ENCODE results near the gene INSRR. TPM values are rescaled to one million over a fixed set of nuclear protein-coding genes. Genes with fewer than 3 reads are reported as not detected.

Gene INSRR
- total and polyA plus RNA-seq, 7 experiments from 2014 or later, result 0.63 TPM; not detected in 6

- Histone ChIP-seq H3K4me3 (ENCODE audit: low read length) (peak overlapping the region; percentile 27), H3K4me1 (ENCODE audit: control insufficient read depth in 2 of 2, insufficient read depth in 2 of 2, low read length in 2 of 2) (peaks cover 0 to 19% of the 10 kb centered on the region in 2 donors), H3K27ac (ENCODE audit: low read depth, low read length) (no peak overlapping the region), H3K9me3 (ENCODE audit: control insufficient read depth in 2 of 3, low read length in 3 of 3) (no peaks in the 10 kb centered on the region), H3K27me3 (ENCODE audit: control insufficient read depth in 2 of 2, insufficient read depth in 2 of 2, low read length in 2 of 2) (peaks cover 0 to 3% of the 10 kb centered on the region in 2 donors), H3K36me3 (ENCODE audit: control insufficient read depth in 2 of 3, insufficient read depth in 3 of 3, low read length in 3 of 3) (no peaks in the 10 kb centered on the region)
- Mint-ChIP-seq H3K27ac (peak overlapping the region in 1 of 9 donors; percentile 46), H3K9me3 (peaks cover 0 to 3% (median 0%) of the 10 kb centered on the region in 11 donors), H3K36me3 (peaks cover 0 to 2% (median 0%) of the 10 kb centered on the region in 5 donors), H3K4me3 (peak overlapping the region; percentile 54 to 82 (median 70)), H3K4me1 (peaks cover 10 to 43% (median 34%) of the 10 kb centered on the region in 7 donors), H3K27me3 (peaks cover 32 to 60% (median 46%) of the 10 kb centered on the region in 5 donors)
- ChIA-PET POLR2A (no interaction called here), CTCF (no interaction called here)
- ATAC-seq (peak; percentile 64), DNase-seq (peak in 7 of 9 donors; percentile 19 to 47 (median 28))
- intact Hi-C loops (cut with micrococcal nuclease), result no loop called here
Observed at GRCh38 chr1:156845055-156845952, 13.6 kb downstream of the INSRR start.

- DNase-seq (no peak), ATAC-seq (no peak)
- ChIA-PET CTCF (interaction anchor here (0.5 kb wide), 1 partner anchor 53 kb away, joined by 4 read pairs; no protein-coding TSS in a partner anchor), POLR2A (no interaction called here)
- H3K36me3 ChIP-seq (ENCODE audit: control insufficient read depth in 2 of 3, insufficient read depth in 3 of 3, low read length in 3 of 3), result no peaks in the 10 kb centered on the region
- H3K36me3 Mint-ChIP-seq, result peaks cover 0 to 2% (median 0%) of the 10 kb centered on the region in 5 donors
- H3K9me3 ChIP-seq (ENCODE audit: control insufficient read depth in 2 of 3, low read length in 3 of 3), result no peaks in the 10 kb centered on the region
- intact Hi-C loops (cut with micrococcal nuclease), result no loop called here
- no peak overlapping the region for H3K27ac Mint-ChIP-seq
- H3K4me1 Mint-ChIP-seq, result peaks cover 10 to 43% (median 34%) of the 10 kb centered on the region in 7 donors
- H3K27me3 ChIP-seq (ENCODE audit: control insufficient read depth in 2 of 2, insufficient read depth in 2 of 2, low read length in 2 of 2), result peaks cover 0 to 3% of the 10 kb centered on the region in 2 donors
- peak overlapping the region; percentile 27 for H3K4me3 ChIP-seq (ENCODE audit: low read length)
- H3K4me3 Mint-ChIP-seq, result peak overlapping the region in 9 of 10 donors; percentile 2 to 82 (median 69)
- peaks cover 0 to 19% of the 10 kb centered on the region in 2 donors for H3K4me1 ChIP-seq (ENCODE audit: control insufficient read depth in 2 of 2, insufficient read depth in 2 of 2, low read length in 2 of 2)
- no peak overlapping the region for H3K27ac ChIP-seq (ENCODE audit: low read depth, low read length)
- H3K9me3 Mint-ChIP-seq, result peaks cover 0 to 3% (median 0%) of the 10 kb centered on the region in 11 donors
- H3K27me3 Mint-ChIP-seq, result peaks cover 36 to 65% (median 47%) of the 10 kb centered on the region in 5 donors
Observed at GRCh38 chr1:156844638-156845037, 14.3 kb downstream of the INSRR start.

- Histone ChIP-seq H3K4me3 (ENCODE audit: low read length) (no peak overlapping the region), H3K4me1 (ENCODE audit: control insufficient read depth in 2 of 2, insufficient read depth in 2 of 2, low read length in 2 of 2) (peaks cover 0 to 19% of the 10 kb centered on the region in 2 donors), H3K9me3 (ENCODE audit: control insufficient read depth in 2 of 3, low read length in 3 of 3) (no peaks in the 10 kb centered on the region), H3K36me3 (ENCODE audit: control insufficient read depth in 2 of 3, insufficient read depth in 3 of 3, low read length in 3 of 3) (no peaks in the 10 kb centered on the region), H3K27ac (ENCODE audit: low read depth, low read length) (no peak overlapping the region), H3K27me3 (ENCODE audit: control insufficient read depth in 2 of 2, insufficient read depth in 2 of 2, low read length in 2 of 2) (peaks cover 0 to 3% of the 10 kb centered on the region in 2 donors)
- intact Hi-C loops (cut with micrococcal nuclease), result no loop called here
- DNase-seq (no peak), ATAC-seq (no peak)
- ChIA-PET CTCF (interaction anchor here (0.5 kb wide), 1 partner anchor 52 kb away, joined by 4 read pairs; no protein-coding TSS in a partner anchor), POLR2A (no interaction called here)
- H3K9me3 Mint-ChIP-seq, result peaks cover 0 to 3% (median 0%) of the 10 kb centered on the region in 11 donors
- H3K27me3 Mint-ChIP-seq, result peaks cover 38 to 67% (median 48%) of the 10 kb centered on the region in 5 donors
- peaks cover 0 to 2% (median 0%) of the 10 kb centered on the region in 5 donors for H3K36me3 Mint-ChIP-seq
- H3K4me1 Mint-ChIP-seq, result peaks cover 8 to 42% (median 31%) of the 10 kb centered on the region in 7 donors
- peak overlapping the region in 8 of 10 donors; percentile 2 to 82 (median 62) for H3K4me3 Mint-ChIP-seq
- H3K27ac Mint-ChIP-seq, result no peak overlapping the region
Observed at GRCh38 chr1:156844102-156844501, 14.8 kb downstream of the INSRR start.

- peaks cover 0 to 3% of the 10 kb centered on the region in 2 donors for H3K27me3 ChIP-seq (ENCODE audit: control insufficient read depth in 2 of 2, insufficient read depth in 2 of 2, low read length in 2 of 2)
- intact Hi-C loops (cut with micrococcal nuclease), result no loop called here
Observed at GRCh38 chr1:156842618-156843300, 16.2 kb downstream of the INSRR start.

GRCh38 chr1:156841295-156841855, 17.5 kb downstream of the INSRR start:
- peaks cover 42 to 58% (median 45%) of the 10 kb centered on the region in 5 donors for H3K27me3 Mint-ChIP-seq
- ChIA-PET CTCF (interaction anchor here (0.6 to 1.1 kb wide), 2 partner anchors 18 to 51 kb away, joined by 3 to 4 read pairs; no protein-coding TSS in a partner anchor), POLR2A (no interaction called here)
- H3K9me3 ChIP-seq (ENCODE audit: control insufficient read depth in 2 of 3, low read length in 3 of 3), result no peaks in the 10 kb centered on the region
- H3K27me3 ChIP-seq (ENCODE audit: control insufficient read depth in 2 of 2, insufficient read depth in 2 of 2, low read length in 2 of 2), result peaks cover 0 to 3% of the 10 kb centered on the region in 2 donors
- H3K4me3 Mint-ChIP-seq, result no peak overlapping the region
- DNase-seq, result no peak
- H3K4me1 ChIP-seq (ENCODE audit: control insufficient read depth in 2 of 2, insufficient read depth in 2 of 2, low read length in 2 of 2), result peaks cover 4 to 12% of the 10 kb centered on the region in 2 donors
- no peak overlapping the region for H3K27ac ChIP-seq (ENCODE audit: low read depth, low read length)
- no peak overlapping the region for H3K4me3 ChIP-seq (ENCODE audit: low read length)
- no peak overlapping the region for H3K27ac Mint-ChIP-seq
- peaks cover 0 to 3% (median 0%) of the 10 kb centered on the region in 11 donors for H3K9me3 Mint-ChIP-seq
- ATAC-seq, result no peak
- peaks cover 5 to 42% (median 18%) of the 10 kb centered on the region in 7 donors for H3K4me1 Mint-ChIP-seq
- intact Hi-C loops (cut with micrococcal nuclease), result no loop called here
- H3K36me3 ChIP-seq (ENCODE audit: control insufficient read depth in 2 of 3, insufficient read depth in 3 of 3, low read length in 3 of 3), result no peaks in the 10 kb centered on the region
- H3K36me3 Mint-ChIP-seq, result peaks cover 0 to 2% (median 0%) of the 10 kb centered on the region in 5 donors

More at GRCh38 chr1:156842618-156843300, 16.2 kb downstream of the INSRR start:
- Histone ChIP-seq H3K4me1 (ENCODE audit: control insufficient read depth in 2 of 2, insufficient read depth in 2 of 2, low read length in 2 of 2) (peaks cover 0 to 12% of the 10 kb centered on the region in 2 donors), H3K27ac (ENCODE audit: low read depth, low read length) (no peak overlapping the region), H3K36me3 (ENCODE audit: control insufficient read depth in 2 of 3, insufficient read depth in 3 of 3, low read length in 3 of 3) (no peaks in the 10 kb centered on the region), H3K4me3 (ENCODE audit: low read length) (no peak overlapping the region), H3K9me3 (ENCODE audit: control insufficient read depth in 2 of 3, low read length in 3 of 3) (no peaks in the 10 kb centered on the region)
- peaks cover 0 to 2% (median 0%) of the 10 kb centered on the region in 5 donors for H3K36me3 Mint-ChIP-seq
- ATAC-seq (no peak), DNase-seq (no peak)
- peaks cover 0 to 3% (median 0%) of the 10 kb centered on the region in 11 donors for H3K9me3 Mint-ChIP-seq
- H3K27ac Mint-ChIP-seq, result peak overlapping the region in 1 of 9 donors; percentile 26
- ChIA-PET POLR2A (no interaction called here), CTCF (no interaction called here)
- peaks cover 44 to 62% (median 45%) of the 10 kb centered on the region in 5 donors for H3K27me3 Mint-ChIP-seq
- H3K4me3 Mint-ChIP-seq, result no peak overlapping the region
- H3K4me1 Mint-ChIP-seq, result peaks cover 6 to 32% (median 24%) of the 10 kb centered on the region in 7 donors

GRCh38 chr1:156840898-156841279, 18.0 kb downstream of the INSRR start:
- Mint-ChIP-seq H3K4me1 (peaks cover 5 to 44% (median 17%) of the 10 kb centered on the region in 7 donors), H3K27me3 (peaks cover 37 to 53% (median 45%) of the 10 kb centered on the region in 5 donors), H3K27ac (no peak overlapping the region), H3K36me3 (peaks cover 0 to 2% (median 0%) of the 10 kb centered on the region in 5 donors), H3K9me3 (peaks cover 0 to 4% (median 0%) of the 10 kb centered on the region in 11 donors), H3K4me3 (no peak overlapping the region)
- H3K27me3 ChIP-seq (ENCODE audit: control insufficient read depth in 2 of 2, insufficient read depth in 2 of 2, low read length in 2 of 2), result peaks cover 0 to 3% of the 10 kb centered on the region in 2 donors
- intact Hi-C loops (cut with micrococcal nuclease), result no loop called here
- no peak overlapping the region for H3K27ac ChIP-seq (ENCODE audit: low read depth, low read length)
- POLR2A ChIA-PET, result no interaction called here
- CTCF ChIA-PET, result interaction anchor here (0.6 to 1.1 kb wide), 2 partner anchors 19 to 52 kb away, joined by 3 to 4 read pairs; no protein-coding TSS in a partner anchor
- no peaks in the 10 kb centered on the region for H3K36me3 ChIP-seq (ENCODE audit: control insufficient read depth in 2 of 3, insufficient read depth in 3 of 3, low read length in 3 of 3)
- ATAC-seq, result no peak
- no peak for DNase-seq
- no peak overlapping the region for H3K4me3 ChIP-seq (ENCODE audit: low read length)
- peaks cover 8 to 12% of the 10 kb centered on the region in 2 donors for H3K4me1 ChIP-seq (ENCODE audit: control insufficient read depth in 2 of 2, insufficient read depth in 2 of 2, low read length in 2 of 2)
- no peaks in the 10 kb centered on the region for H3K9me3 ChIP-seq (ENCODE audit: control insufficient read depth in 2 of 3, low read length in 3 of 3)
